GM21447 (cell line): Measurements from ENCODE around the gene FCGR3B.
"Not testable (repeated sequence)": the region's sequence is repeated elsewhere in the genome, so short reads cannot be mapped to it uniquely, and the experiment has no call there.

ENCODE experiments used
- ATAC-seq: cut with Tn5 transposase; IDR thresholded peaks from one replicate; pipeline ENCODE4 v1.9.1; 2021; ENCODE audit not compliant: unreplicated experiment

Gene FCGR3B

GRCh38 chr1:161631076-161631475 lies at the start of gene FCGR3B:
TSS of gene FCGR3B (minus strand) at chr1:161631176. CDS start at chr1:161631094, 82 bp downstream.
- no peak for ATAC-seq

- no peak for ATAC-seq
These were observed 47.5 kb upstream of the FCGR3B start for GRCh38 chr1:161678500-161678899.

- no peak for ATAC-seq
These were observed 46.1 kb upstream of the FCGR3B start for GRCh38 chr1:161676958-161677689.

GRCh38 chr1:161676441-161676840 lies 45.5 kb upstream of the FCGR3B start:
- no peak for ATAC-seq

GRCh38 chr1:161674908-161675307 lies 43.9 kb upstream of the FCGR3B start:
- ATAC-seq = not testable (repeated sequence)

- not testable (repeated sequence) for ATAC-seq
These were observed 43.5 kb upstream of the FCGR3B start for GRCh38 chr1:161674447-161674846.

GRCh38 chr1:161673437-161673836 lies 42.5 kb upstream of the FCGR3B start:
- ATAC-seq = not testable (repeated sequence)

- not testable (repeated sequence) for ATAC-seq
These were observed 40.4 kb upstream of the FCGR3B start for GRCh38 chr1:161671045-161672020.

- not testable (repeated sequence) for ATAC-seq
These were observed 33.7 kb upstream of the FCGR3B start for GRCh38 chr1:161664689-161665088.

GRCh38 chr1:161663569-161663968 lies 32.6 kb upstream of the FCGR3B start:
- ATAC-seq = peak; percentile 20

- peak; percentile 65 for ATAC-seq
These were observed 31.8 kb upstream of the FCGR3B start, which contains the start of gene FCGR2B for GRCh38 chr1:161662684-161663339. TSS of gene FCGR2B (plus strand) at chr1:161663143. CDS start at chr1:161663242, 99 bp downstream.

GRCh38 chr1:161661660-161662311 lies 30.8 kb upstream of the FCGR3B start:
- not testable (repeated sequence) for ATAC-seq

GRCh38 chr1:161658524-161658923 lies 27.5 kb upstream of the FCGR3B start:
- ATAC-seq = not testable (repeated sequence)

GRCh38 chr1:161653971-161654370 lies 23.0 kb upstream of the FCGR3B start:
- not testable (repeated sequence) for ATAC-seq

GRCh38 chr1:161653541-161653940 lies 22.6 kb upstream of the FCGR3B start:
- not testable (repeated sequence) for ATAC-seq

GRCh38 chr1:161647507-161648360 lies 16.8 kb upstream of the FCGR3B start:
- peak; percentile 65 for ATAC-seq

- not testable (repeated sequence) for ATAC-seq
These were observed 13.9 kb upstream of the FCGR3B start for GRCh38 chr1:161644855-161645254.

- not testable (repeated sequence) for ATAC-seq
These were observed 12.7 kb upstream of the FCGR3B start for GRCh38 chr1:161643481-161644208.

GRCh38 chr1:161642697-161643096 lies 11.7 kb upstream of the FCGR3B start:
- ATAC-seq = not testable (repeated sequence)
